GM18505 (cell line): ENCODE data around the gene GPX8.

ENCODE experiments used
- ATAC-seq: cut with Tn5 transposase; IDR thresholded peaks from one replicate; pipeline ENCODE4 v1.9.1; 2021; ENCODE audit not compliant: unreplicated experiment
- POLR2A ChIP-seq: IDR thresholded peaks from 4 replicates; pipeline ENCODE4 v1.6.1; 2011; ENCODE audit warnings: borderline replicate concordance; ENCODE audit not compliant: insufficient read depth, insufficient read length; ENCODE audit errors: extremely low read depth

Gene GPX8

GRCh38 chr5:55177078-55177477 is 17.1 kb downstream of the GPX8 start:
- TF ChIP-seq POLR2A, result no peak
- no peak for ATAC-seq

DNA sequence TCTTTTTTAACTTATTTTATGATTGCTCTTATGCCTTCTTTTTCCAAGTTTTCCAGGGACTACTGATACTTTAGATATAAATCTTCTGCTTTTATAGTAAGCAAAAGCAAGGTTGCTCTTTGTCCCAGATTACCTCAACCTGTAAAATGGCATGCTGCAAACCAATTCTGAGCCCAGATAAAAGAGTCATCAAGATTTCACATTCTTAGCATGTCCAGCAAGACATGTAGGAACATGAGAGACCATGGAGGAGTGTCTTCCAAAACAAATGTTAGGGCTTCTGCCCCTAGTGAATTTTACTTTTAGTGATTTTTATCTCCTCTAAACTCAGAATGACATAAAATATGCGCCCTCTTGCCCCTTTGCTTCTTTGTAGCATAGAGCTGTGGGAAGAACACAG is 20.0 kb downstream of the GPX8 start:
- TF ChIP-seq POLR2A, result no peak
- ATAC-seq, result no peak

GRCh38 chr5:55187370-55187769 is 27.4 kb downstream of the GPX8 start:
- no peak for TF ChIP-seq POLR2A
- no peak for ATAC-seq

DNA sequence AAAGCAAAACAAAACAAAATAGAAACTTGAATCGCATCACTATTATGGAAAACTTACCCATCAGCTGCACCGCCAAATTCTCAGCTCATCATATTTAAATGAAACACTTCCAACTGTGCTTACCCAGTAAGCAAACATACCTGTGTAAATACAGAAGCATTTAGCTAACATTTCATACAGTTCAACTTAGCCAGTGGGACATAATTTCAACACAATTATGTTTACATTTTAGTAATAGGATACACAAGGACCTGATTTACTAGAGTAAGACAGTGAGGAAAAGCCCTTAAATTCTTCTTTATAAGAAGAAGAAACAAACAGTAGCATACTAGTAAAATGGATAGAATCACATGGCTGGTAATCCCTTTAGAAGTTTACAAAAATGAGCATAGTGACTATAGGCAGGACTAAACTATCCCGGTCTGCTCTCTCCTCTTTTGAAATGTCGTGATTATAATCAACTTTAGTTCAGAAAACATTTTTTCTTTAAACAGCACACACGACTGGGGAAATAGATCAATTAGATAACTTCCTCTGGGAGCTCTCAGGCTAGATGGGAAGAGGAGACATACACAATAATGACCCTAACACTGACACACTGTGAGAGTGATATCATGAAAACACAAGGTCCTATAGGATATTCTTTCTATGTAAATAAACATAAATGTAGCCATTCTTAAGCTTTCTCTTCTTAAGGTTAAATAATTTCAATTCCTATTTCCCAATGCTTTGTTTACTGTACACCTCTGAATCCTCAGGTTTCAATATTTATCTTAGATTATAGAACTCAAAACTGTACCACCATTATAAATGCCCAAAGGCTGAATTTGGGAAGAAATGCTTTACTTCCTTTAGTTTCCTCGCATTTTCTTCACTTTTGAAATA is 28.9 kb downstream of the GPX8 start:
- no peak for TF ChIP-seq POLR2A
- no peak for ATAC-seq

- ATAC-seq, result no peak
- no peak for TF ChIP-seq POLR2A
Measured at GRCh38 chr5:55191165-55191564, 31.2 kb downstream of the GPX8 start.

GRCh38 chr5:55205001-55205400 is 45.0 kb downstream of the GPX8 start:
- no peak for TF ChIP-seq POLR2A
- ATAC-seq, result no peak

- TF ChIP-seq POLR2A, result no peak
- no peak for ATAC-seq
Measured at GRCh38 chr5:55211184-55211874, 51.4 kb downstream of the GPX8 start.
